HG03521 (cell line): ENCODE measurements around the gene GCGR.

ENCODE experiments used
- ATAC-seq: cut with Tn5 transposase; IDR thresholded peaks from one replicate; pipeline ENCODE4 v1.9.1; 2021; ENCODE audit warnings: mild to moderate bottlenecking, moderate library complexity; ENCODE audit not compliant: unreplicated experiment

The GCGR gene

GRCh38 chr17:81811705-81812570, 8.0 kb downstream of the GCGR start:
- ATAC-seq = no peak

DNA sequence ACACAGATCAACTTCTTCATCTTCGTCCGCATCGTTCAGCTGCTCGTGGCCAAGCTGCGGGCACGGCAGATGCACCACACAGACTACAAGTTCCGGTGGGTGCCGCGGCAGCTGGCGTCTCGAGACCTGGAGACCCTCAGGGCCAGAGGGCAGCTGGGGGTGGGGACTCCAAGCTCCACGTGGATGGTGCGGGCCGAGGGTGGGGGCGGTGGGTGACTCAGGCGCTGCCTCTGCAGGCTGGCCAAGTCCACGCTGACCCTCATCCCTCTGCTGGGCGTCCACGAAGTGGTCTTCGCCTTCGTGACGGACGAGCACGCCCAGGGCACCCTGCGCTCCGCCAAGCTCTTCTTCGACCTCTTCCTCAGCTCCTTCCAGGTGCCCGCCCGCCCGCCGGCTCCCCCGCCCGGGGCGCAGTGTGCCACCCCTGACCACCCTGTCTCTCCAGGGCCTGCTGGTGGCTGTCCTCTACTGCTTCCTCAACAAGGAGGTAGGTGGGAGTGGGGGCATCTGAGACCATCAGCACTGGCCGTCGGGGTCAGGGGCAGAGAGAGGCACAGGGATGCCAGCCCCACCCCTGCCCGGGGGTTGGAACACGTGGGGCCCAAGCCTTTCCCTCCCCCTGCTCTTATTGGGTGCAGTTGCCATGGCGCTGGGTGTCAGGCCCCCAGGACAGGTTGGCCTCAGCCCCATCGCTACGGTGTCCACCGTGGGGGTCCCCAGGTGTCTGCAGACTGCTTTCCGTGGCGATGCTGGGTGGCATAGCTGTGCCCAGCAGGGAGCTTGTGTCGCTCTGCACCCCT, 8.8 kb downstream of the GCGR start:
- no peak for ATAC-seq

DNA sequence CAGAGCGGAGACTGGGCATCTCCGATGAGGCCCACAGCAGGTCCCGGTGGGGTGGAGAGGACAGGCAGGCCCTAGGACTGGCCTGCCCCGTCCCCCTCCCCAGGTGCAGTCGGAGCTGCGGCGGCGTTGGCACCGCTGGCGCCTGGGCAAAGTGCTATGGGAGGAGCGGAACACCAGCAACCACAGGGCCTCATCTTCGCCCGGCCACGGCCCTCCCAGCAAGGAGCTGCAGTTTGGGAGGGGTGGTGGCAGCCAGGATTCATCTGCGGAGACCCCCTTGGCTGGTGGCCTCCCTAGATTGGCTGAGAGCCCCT, 9.4 kb downstream of the GCGR start:
- ATAC-seq = no peak

- no peak for ATAC-seq
Observed at GRCh38 chr17:81813861-81814683, 10.1 kb downstream of the GCGR start.

DNA sequence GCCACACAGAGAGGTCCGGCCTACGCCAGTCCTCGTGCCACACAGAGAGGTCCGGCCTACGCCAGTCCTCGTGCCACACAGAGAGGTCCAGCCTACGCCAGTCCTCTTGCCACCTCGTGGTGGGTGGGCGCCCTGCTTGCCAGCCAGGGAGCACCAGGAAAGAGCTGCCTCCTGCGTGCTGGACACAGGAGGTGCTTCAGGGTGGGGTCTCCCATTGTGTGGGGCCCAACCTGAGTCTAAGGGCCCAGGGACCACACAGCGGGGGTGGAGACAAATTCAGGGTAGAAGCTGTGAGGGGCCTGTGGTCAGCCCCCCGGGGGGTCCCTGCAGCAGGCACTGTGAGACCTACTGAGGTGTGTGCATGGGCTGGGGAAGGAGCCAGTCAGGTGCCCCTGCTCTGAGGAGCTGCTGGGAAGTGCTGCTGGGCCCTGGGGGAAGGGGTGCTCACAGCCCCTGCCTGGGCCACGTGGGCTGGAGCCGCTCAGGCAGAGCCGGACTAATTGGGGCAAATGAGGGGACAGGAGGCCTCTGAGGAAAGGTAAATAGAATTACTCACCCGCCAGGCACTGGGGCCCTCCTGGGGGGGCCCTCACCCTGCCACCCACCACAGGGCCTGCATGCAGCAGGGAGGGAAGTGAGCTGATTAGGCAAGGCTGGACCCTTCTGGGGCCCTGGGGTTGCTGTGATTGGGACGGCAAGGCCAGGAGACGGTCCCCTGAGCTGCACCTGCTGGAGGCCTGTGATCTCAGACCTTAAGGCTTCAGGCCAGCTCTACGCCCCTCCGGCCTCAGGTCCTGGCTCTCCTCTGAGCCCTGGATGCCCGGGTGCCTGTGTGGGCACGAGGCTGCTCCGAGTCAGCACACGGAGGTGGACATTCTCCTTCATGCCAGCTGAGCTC, 11.0 kb downstream of the GCGR start:
- ATAC-seq = no peak

GRCh38 chr17:81815646-81815986, 11.7 kb downstream of the GCGR start:
- ATAC-seq = no peak

DNA sequence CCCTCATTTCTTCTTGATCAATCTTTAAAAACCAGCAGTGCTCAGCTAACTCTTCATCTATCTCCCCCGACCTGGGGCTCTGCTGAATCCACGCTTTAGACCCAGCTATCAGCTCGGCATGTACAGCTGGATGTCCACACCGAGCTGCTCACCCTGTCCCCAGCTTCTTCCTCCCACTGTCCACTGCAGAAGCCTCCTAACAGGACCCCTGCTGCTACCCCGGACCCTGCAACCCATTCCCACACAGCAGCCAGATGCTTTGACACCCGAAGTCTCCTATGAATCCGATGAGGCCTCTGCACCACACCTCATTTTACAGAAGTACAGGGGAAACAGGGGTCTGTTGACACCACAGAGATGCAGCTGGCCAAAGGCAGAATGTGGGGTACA, 13.8 kb downstream of the GCGR start:
- ATAC-seq = no peak

GRCh38 chr17:81819708-81820107, 15.8 kb downstream of the GCGR start:
- no peak for ATAC-seq

GRCh38 chr17:81821147-81821546, 17.2 kb downstream of the GCGR start:
- ATAC-seq = no peak

- no peak for ATAC-seq
Observed at GRCh38 chr17:81821603-81822311, 17.8 kb downstream of the GCGR start.

DNA sequence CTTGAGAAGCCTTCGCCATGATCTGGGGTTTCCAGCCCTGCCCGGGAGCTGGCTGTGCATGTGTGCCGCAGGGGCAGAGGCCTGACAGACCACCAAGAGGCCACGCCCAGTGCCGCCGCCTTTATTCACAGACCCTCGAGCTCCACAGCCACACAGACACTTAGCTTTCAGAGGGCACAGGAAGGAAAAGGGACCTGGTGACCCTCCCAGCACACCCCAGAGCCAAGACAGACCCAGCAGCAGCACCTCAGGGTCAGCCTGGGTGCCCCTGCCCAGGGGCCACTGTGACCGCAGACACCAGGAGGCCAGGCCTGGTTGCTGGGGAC, 18.3 kb downstream of the GCGR start:
- no peak for ATAC-seq

- ATAC-seq = no peak
Observed at GRCh38 chr17:81822996-81823819, 19.3 kb downstream of the GCGR start.

GRCh38 chr17:81823820-81824550, 20.0 kb downstream of the GCGR start:
- ATAC-seq = no peak

- ATAC-seq = no peak
Observed at GRCh38 chr17:81824595-81824994, 20.6 kb downstream of the GCGR start.

GRCh38 chr17:81825841-81826466, 22.0 kb downstream of the GCGR start:
- ATAC-seq = no peak

DNA sequence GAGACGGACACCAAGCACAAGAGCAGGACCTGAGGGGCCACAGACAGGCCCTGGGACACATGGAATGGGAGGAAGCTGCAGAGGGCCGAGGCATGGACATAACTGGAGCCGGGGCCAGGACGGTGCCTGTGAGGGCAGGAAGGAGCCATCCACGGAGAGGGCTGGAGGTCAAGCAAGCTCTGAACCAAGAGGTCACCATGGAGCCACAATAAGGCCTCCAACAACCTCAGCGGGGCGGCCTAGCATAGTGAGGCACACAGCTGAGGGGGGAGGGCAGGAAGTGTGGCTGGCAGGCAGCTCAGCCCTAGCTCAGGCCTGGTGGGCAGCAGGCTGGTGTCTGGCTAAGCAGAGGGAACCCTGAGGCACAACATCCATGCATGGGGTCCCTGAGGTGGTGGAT, 24.7 kb downstream of the GCGR start:
- ATAC-seq = no peak

- ATAC-seq = no peak
Observed at GRCh38 chr17:81829858-81830257, 25.9 kb downstream of the GCGR start.

DNA sequence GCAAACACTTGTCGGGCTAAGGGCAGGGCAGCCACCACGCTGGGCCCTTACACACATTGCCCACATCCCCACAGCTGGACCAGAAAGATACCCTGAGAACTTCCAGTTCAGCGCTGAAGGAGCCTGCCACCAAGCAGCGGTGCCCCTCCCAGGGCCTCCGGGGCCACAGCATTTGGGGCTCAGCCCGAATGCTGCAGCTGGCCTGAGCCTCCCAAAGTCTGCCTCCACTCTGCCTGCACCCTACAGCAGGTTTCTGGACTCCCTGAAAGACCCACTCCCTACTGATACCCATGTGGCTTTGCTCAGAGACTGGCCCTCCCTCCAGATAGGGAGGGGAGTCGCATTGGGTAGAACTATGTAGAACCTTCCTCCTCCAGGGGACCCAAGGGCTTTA, 27.6 kb downstream of the GCGR start:
- ATAC-seq = no peak
